TTC549 (cell line): Measurements from ENCODE around the gene ZNF319.

Source experiments
- FAIRE-seq: peaks from 2 replicates; lab custom pipeline; 2012; peaks lifted over from hg19 to GRCh38; lab: Jason Lieb, UNC

The ZNF319 gene

GRCh38 chr16:58036943-58037342 is 36.5 kb upstream of the ZNF319 start:
- FAIRE-seq: no peak

- no peak for FAIRE-seq
Observed at GRCh38 chr16:58035356-58036170, 35.1 kb upstream of the ZNF319 start.

- FAIRE-seq: no peak
Observed at GRCh38 chr16:58034774-58035173, 34.3 kb upstream of the ZNF319 start.

GRCh38 chr16:58034128-58034685 is 33.7 kb upstream of the ZNF319 start:
- no peak for FAIRE-seq

- FAIRE-seq: no peak
Observed at GRCh38 chr16:58032710-58033293, 32.3 kb upstream of the ZNF319 start.

- no peak for FAIRE-seq
Observed at GRCh38 chr16:58031016-58031800, 30.7 kb upstream of the ZNF319 start.

GRCh38 chr16:58030136-58030840 is 29.8 kb upstream of the ZNF319 start:
- no peak for FAIRE-seq

- no peak for FAIRE-seq
Observed at GRCh38 chr16:58029410-58029809, 28.9 kb upstream of the ZNF319 start.

- no peak for FAIRE-seq
Observed at GRCh38 chr16:58028541-58029070, 28.1 kb upstream of the ZNF319 start.

- FAIRE-seq: no peak
Observed at GRCh38 chr16:58027916-58028455, 27.5 kb upstream of the ZNF319 start.

GRCh38 chr16:58027161-58027915 is 26.9 kb upstream of the ZNF319 start:
- FAIRE-seq: no peak

- no peak for FAIRE-seq
Observed at GRCh38 chr16:58026705-58027160, 26.3 kb upstream of the ZNF319 start.

- FAIRE-seq: no peak
Observed at GRCh38 chr16:58026139-58026704, 25.8 kb upstream of the ZNF319 start.

GRCh38 chr16:58025351-58026138 is 25.1 kb upstream of the ZNF319 start, which contains the start of gene MMP15:
TSS of gene MMP15 (plus strand) at chr16:58025754. CDS start at chr16:58026351, 597 bp downstream.
- FAIRE-seq: no peak

GRCh38 chr16:58024486-58025350 is 24.2 kb upstream of the ZNF319 start:
- no peak for FAIRE-seq

- FAIRE-seq: no peak
Observed at GRCh38 chr16:58022601-58023371, 22.3 kb upstream of the ZNF319 start.
